SK-N-SH treated with all-trans-retinoic acid at 6 μM for 48 hours (cell line): ENCODE measurements around the gene KTI12.

Experiments used
- ATAC-seq: fragments of 200-7000 bp; cut with Tn5 transposase; 3 replicates; pipeline ENCODE4 v1.9.1; 2020; ENCODE audit warnings: mild to moderate bottlenecking, moderate library complexity
- ARNTL ChIP-seq: fragments of 450-650 bp; formaldehyde crosslinking; IDR thresholded peaks from 2 replicates; pipeline ENCODE4 v1.5.0; 2020; ENCODE audit warnings: low read depth, mild to moderate bottlenecking, moderate library complexity, borderline replicate concordance
- BACH2 ChIP-seq: fragments of 250-450 bp; sonication (Bioruptor Pico); IDR thresholded peaks from 2 replicates; pipeline ENCODE4 v1.9.0; 2021; ENCODE audit warnings: mild to moderate bottlenecking, borderline replicate concordance
- CREB5 ChIP-seq: fragments of 250-450 bp; sonication (Bioruptor Pico); IDR thresholded peaks from 2 replicates; pipeline ENCODE4 v1.5.1; 2020; ENCODE audit warnings: low read depth, mild to moderate bottlenecking, moderate library complexity
- CSDC2 ChIP-seq: fragments of 250-450 bp; sonication (Bioruptor Pico); IDR thresholded peaks from 2 replicates; pipeline ENCODE4 v1.5.0; 2020; ENCODE audit warnings: mild to moderate bottlenecking, moderate library complexity
- CSRNP3 ChIP-seq: fragments of 250-450 bp; sonication (Bioruptor Pico); IDR thresholded peaks from 2 replicates; pipeline ENCODE4 v1.5.1; 2021; ENCODE audit warnings: mild to moderate bottlenecking, moderate library complexity
- GLIS3 ChIP-seq: fragments of 250-450 bp; sonication (Bioruptor Pico); IDR thresholded peaks from 2 replicates; pipeline ENCODE4 v1.5.0; 2020; ENCODE audit warnings: mild to moderate bottlenecking, moderate library complexity
- ISL1 ChIP-seq: fragments of 250-450 bp; sonication (Bioruptor Pico); IDR thresholded peaks from 2 replicates; pipeline ENCODE4 v2.1.2; 2022; ENCODE audit warnings: mild to moderate bottlenecking, moderate library complexity
- OSR1 ChIP-seq: fragments of 250-450 bp; sonication (Bioruptor Pico); IDR thresholded peaks from 2 replicates; pipeline ENCODE4 v1.8.0; 2022; ENCODE audit warnings: moderate library complexity, mild to moderate bottlenecking, inconsistent platforms
- POU6F1 ChIP-seq: fragments of 250-450 bp; sonication (Bioruptor Pico); IDR thresholded peaks from 2 replicates; pipeline ENCODE4 v1.8.0; 2021; ENCODE audit warnings: low read depth, mild to moderate bottlenecking, moderate library complexity, borderline replicate concordance
- PPARA ChIP-seq: fragments of 250-450 bp; sonication (Bioruptor Pico); IDR thresholded peaks from 2 replicates; pipeline ENCODE4 v1.5.0; 2020; ENCODE audit warnings: mild to moderate bottlenecking, borderline replicate concordance
- SNAI2 ChIP-seq: fragments of 250-450 bp; sonication (Bioruptor Pico); IDR thresholded peaks from 2 replicates; pipeline ENCODE4 v1.5.0; 2020; ENCODE audit warnings: mild to moderate bottlenecking, moderate library complexity
- TCF4 ChIP-seq: fragments of 250-450 bp; sonication (Bioruptor Pico); IDR thresholded peaks from 2 replicates; pipeline ENCODE4 v1.8.0; 2021; ENCODE audit warnings: mild to moderate bottlenecking, moderate library complexity, borderline replicate concordance
- TOX ChIP-seq: fragments of 250-450 bp; sonication (Bioruptor Pico); IDR thresholded peaks from 2 replicates; pipeline ENCODE4 v1.8.0; 2021; ENCODE audit warnings: mild to moderate bottlenecking, moderate library complexity, borderline replicate concordance
- TSHZ2 ChIP-seq: fragments of 250-450 bp; sonication (Bioruptor Pico); IDR thresholded peaks from 2 replicates; pipeline ENCODE4 v1.5.0; 2020; ENCODE audit warnings: mild to moderate bottlenecking, moderate library complexity
- ZC3H10 ChIP-seq: fragments of 250-450 bp; sonication (Bioruptor Pico); IDR thresholded peaks from 2 replicates; pipeline ENCODE4 v1.5.1; 2021; ENCODE audit warnings: mild to moderate bottlenecking, moderate library complexity
- ZFP3 ChIP-seq: fragments of 250-450 bp; sonication (Bioruptor Pico); IDR thresholded peaks from 2 replicates; pipeline ENCODE4 v1.5.0; 2020; ENCODE audit warnings: mild to moderate bottlenecking, moderate library complexity
- ZFP30 ChIP-seq: fragments of 450-650 bp; formaldehyde crosslinking; IDR thresholded peaks from 2 replicates; pipeline ENCODE4 v1.5.0; 2022; ENCODE audit warnings: mild to moderate bottlenecking, moderate library complexity
- ZNF565 ChIP-seq: fragments of 450-650 bp; formaldehyde crosslinking; conservative IDR thresholded peaks from 2 replicates; pipeline ENCODE4 v1.5.0; 2020; ENCODE audit warnings: low read depth, mild to moderate bottlenecking, moderate library complexity
- ZNF70 ChIP-seq: fragments of 450-650 bp; formaldehyde crosslinking; IDR thresholded peaks from 2 replicates; pipeline ENCODE4 v1.5.0; 2020; ENCODE audit warnings: mild to moderate bottlenecking, moderate library complexity
- ZNF8 ChIP-seq: fragments of 450-650 bp; formaldehyde crosslinking; IDR thresholded peaks from 2 replicates; pipeline ENCODE4 v1.5.0; 2020; ENCODE audit warnings: mild to moderate bottlenecking, moderate library complexity
- TF ChIP-seq, protein P1 (sequence below): fragments of 250-450 bp; sonication (Bioruptor Pico); IDR thresholded peaks from 2 replicates; pipeline ENCODE4 v1.8.0; 2020; ENCODE audit warnings: mild to moderate bottlenecking, moderate library complexity, borderline replicate concordance

The KTI12 gene

DNA sequence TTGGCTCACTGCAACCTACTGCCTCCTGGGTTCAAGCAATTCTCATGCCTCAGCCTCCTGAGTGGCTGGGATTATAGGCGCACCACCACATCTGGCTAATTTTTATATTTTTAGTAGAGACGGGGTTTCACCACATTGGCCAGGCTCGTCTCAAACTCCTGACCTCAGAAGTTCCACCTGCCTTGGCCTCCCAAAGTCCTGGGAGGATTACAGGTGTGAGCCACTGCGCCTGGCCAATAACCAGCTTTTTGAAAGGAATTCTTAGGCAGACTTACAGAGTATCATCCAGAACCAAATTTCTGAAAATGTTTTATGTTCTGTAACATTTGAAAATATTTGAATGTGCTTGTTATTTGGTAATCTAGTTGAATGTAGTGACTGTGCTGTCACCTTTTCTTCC lies 37.1 kb upstream of the KTI12 start:
- ATAC-seq: no peak
- no peak for TF ChIP-seq CREB5 (CRISPR knock-in tag)
- no peak for TF ChIP-seq ZFP30 (CRISPR knock-in tag)
- no peak for TF ChIP-seq BACH2 (CRISPR knock-in tag)
- no peak for TF ChIP-seq ZC3H10 (CRISPR knock-in tag)
- TF ChIP-seq ZFP3 (CRISPR knock-in tag): no peak
- no peak for TF ChIP-seq CSRNP3 (CRISPR knock-in tag)
- no peak for TF ChIP-seq ZNF565 (CRISPR knock-in tag)
- no peak for TF ChIP-seq OSR1
- TF ChIP-seq GLIS3 (CRISPR knock-in tag): no peak

DNA sequence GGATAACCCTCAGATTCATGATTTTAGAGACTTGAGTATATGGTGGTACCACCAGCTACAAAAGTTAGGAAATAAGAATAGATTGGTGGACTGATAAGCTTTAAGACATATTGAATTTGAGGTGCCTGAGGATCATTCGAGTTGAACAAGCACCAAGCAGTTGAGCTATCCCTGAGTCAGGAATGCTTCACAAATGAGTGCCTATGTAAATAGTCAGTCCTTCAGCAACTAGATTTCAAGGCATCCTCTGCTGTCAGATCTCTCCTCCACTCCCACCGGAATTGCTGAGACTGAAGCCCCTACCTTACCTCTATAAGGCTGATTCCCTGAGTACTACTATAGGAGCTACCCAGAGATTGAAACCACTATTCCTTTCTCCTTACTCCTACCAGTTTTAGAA lies 29.6 kb upstream of the KTI12 start:
- no peak for TF ChIP-seq BACH2 (CRISPR knock-in tag)
- no peak for TF ChIP-seq ZNF8 (CRISPR knock-in tag)
- TF ChIP-seq CSRNP3 (CRISPR knock-in tag): no peak
- TF ChIP-seq ISL1 (CRISPR knock-in tag): no peak
- TF ChIP-seq SNAI2: no peak
- no peak for TF ChIP-seq ZFP30 (CRISPR knock-in tag)
- TF ChIP-seq TCF4: no peak
- ATAC-seq: no peak

GRCh38 chr1:52060822-52061221 lies 27.2 kb upstream of the KTI12 start:
- no peak for ATAC-seq

GRCh38 chr1:52059888-52060287 lies 26.3 kb upstream of the KTI12 start:
- TF ChIP-seq ZNF565 (CRISPR knock-in tag) (no peak), SNAI2 (no peak), PPARA (no peak), CSRNP3 (CRISPR knock-in tag) (no peak), CSDC2 (CRISPR knock-in tag) (no peak), ZNF8 (CRISPR knock-in tag) (no peak), TSHZ2 (CRISPR knock-in tag) (no peak), POU6F1 (no peak), TOX (no peak), OSR1 (no peak), TCF4 (no peak), ZC3H10 (CRISPR knock-in tag) (no peak), ARNTL (no peak)
- TF ChIP-seq, protein P1, sequence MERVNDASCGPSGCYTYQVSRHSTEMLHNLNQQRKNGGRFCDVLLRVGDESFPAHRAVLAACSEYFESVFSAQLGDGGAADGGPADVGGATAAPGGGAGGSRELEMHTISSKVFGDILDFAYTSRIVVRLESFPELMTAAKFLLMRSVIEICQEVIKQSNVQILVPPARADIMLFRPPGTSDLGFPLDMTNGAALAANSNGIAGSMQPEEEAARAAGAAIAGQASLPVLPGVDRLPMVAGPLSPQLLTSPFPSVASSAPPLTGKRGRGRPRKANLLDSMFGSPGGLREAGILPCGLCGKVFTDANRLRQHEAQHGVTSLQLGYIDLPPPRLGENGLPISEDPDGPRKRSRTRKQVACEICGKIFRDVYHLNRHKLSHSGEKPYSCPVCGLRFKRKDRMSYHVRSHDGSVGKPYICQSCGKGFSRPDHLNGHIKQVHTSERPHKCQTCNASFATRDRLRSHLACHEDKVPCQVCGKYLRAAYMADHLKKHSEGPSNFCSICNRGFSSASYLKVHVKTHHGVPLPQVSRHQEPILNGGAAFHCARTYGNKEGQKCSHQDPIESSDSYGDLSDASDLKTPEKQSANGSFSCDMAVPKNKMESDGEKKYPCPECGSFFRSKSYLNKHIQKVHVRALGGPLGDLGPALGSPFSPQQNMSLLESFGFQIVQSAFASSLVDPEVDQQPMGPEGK (CRISPR knock-in tag): no peak
- ATAC-seq: no peak

More at GRCh38 chr1:52060822-52061221, 27.2 kb upstream of the KTI12 start:
- TF ChIP-seq ZFP30 (CRISPR knock-in tag) (no peak), SNAI2 (no peak), ARNTL (no peak), TOX (no peak), GLIS3 (CRISPR knock-in tag) (no peak), OSR1 (no peak), ZFP3 (CRISPR knock-in tag) (no peak), PPARA (no peak), ZNF565 (CRISPR knock-in tag) (no peak), ISL1 (CRISPR knock-in tag) (no peak), TCF4 (no peak), ZNF70 (CRISPR knock-in tag) (no peak)
